SH-SY5Y (cell line): Measurements from ENCODE around the gene ST8SIA5.

ENCODE experiments used
- GATA2 ChIP-seq: IDR thresholded peaks from 2 replicates; pipeline ENCODE4 v1.6.1; 2011; ENCODE audit warnings: mild to moderate bottlenecking, low read depth, low read length
- GATA3 ChIP-seq: IDR thresholded peaks from 2 replicates; pipeline ENCODE4 v1.6.1; 2011; ENCODE audit warnings: low read depth, mild to moderate bottlenecking, low read length, moderate library complexity

DNA sequence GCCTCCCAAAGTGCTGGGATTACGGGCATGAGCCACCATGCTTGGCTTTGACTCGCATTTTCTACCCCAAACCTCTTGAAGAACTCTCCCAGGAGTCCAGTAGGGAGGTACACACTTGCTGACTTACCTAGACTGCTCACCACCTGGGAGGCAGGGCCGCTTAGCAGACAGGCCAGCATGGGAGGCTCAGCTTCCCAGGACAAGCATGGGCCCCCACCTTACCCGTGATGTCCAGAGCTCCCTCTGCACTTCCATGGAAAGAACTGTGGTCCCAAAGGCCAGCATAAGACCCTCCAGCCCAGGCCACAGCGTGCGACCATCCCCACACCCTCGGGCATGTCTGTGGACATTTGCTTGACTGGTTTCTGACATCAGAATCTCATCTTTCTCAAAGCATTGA lies 36.8 kb downstream of the ST8SIA5 start:
- TF ChIP-seq GATA2: no peak
- no peak for TF ChIP-seq GATA3
